ENCODE measurements around the gene GAS7. TPM values are rescaled to one million over a fixed set of nuclear protein-coding genes. Genes with fewer than 3 reads are reported as not detected.

Gene GAS7
- total RNA-seq, 1 donor from 2014 or later: 78.0 TPM

DNA sequence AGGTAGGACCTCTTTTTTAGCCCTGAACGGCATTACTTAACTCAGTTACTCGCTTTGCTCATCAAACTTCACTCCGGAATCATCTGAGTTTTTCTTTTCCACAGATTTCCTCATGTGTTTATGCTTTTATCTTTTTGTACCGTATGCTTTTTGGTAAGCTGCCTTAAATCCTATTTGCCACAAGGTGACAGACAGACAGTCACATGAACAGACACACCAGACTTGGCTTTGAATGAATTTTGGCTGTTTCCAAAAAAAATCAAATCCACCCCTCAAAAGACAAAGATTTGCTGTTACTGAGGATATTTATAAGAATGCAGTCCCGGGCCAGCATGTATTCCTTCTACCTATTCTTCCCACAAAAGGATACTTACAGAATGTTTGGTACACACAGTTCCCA lies 10.9 kb downstream of the GAS7 start:
- Histone ChIP-seq H3K4me1 (no peaks in the 10 kb centered on the region), H3K4me3 (no peak overlapping the region), H3K27me3 (no peaks in the 10 kb centered on the region), H3K27ac (no peak overlapping the region), H3K36me3 (no peaks in the 10 kb centered on the region), H3K9me3 (no peaks in the 10 kb centered on the region)
- no peak for DNase-seq (ENCODE audit: low spot score in 2 of 2)
- TF ChIP-seq, protein P1, sequence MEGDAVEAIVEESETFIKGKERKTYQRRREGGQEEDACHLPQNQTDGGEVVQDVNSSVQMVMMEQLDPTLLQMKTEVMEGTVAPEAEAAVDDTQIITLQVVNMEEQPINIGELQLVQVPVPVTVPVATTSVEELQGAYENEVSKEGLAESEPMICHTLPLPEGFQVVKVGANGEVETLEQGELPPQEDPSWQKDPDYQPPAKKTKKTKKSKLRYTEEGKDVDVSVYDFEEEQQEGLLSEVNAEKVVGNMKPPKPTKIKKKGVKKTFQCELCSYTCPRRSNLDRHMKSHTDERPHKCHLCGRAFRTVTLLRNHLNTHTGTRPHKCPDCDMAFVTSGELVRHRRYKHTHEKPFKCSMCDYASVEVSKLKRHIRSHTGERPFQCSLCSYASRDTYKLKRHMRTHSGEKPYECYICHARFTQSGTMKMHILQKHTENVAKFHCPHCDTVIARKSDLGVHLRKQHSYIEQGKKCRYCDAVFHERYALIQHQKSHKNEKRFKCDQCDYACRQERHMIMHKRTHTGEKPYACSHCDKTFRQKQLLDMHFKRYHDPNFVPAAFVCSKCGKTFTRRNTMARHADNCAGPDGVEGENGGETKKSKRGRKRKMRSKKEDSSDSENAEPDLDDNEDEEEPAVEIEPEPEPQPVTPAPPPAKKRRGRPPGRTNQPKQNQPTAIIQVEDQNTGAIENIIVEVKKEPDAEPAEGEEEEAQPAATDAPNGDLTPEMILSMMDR (IDR thresholded peaks at IDR 0.05): no peak
- intact Hi-C loops (cut with DNase I): no loop called here

DNA sequence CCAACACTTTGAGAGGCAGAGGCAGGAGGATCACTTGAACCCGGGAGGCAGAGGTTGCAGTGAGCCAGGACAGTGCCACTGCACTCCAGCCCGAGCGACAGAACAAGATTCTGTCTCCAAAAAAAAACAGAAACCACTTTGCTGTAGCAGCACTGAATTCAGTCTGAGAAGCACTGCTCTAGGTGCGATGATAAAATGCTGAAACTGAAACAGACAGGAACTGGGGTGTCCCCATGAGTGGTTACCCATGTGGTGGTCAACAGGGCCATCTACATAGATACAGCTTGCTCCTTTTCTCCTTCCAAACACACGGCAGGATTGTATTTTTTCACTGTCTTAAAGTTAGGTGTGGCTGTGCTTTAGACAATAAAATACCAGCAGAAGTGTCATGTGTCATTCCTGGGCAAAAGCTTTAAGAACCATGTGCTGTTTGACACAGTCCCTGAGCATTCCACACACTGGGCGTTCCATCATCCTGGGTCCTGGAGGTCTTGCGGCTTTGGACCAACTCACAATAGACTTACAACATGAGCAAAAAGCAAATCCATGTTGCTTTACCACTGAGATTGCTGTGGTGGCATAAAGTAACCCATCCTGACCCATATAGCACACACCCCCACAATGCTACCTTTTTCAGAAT lies 11.5 kb downstream of the GAS7 start:
- Histone ChIP-seq H3K9me3 (no peaks in the 10 kb centered on the region), H3K4me1 (no peaks in the 10 kb centered on the region), H3K27ac (no peak overlapping the region), H3K4me3 (no peak overlapping the region), H3K27me3 (no peaks in the 10 kb centered on the region), H3K36me3 (no peaks in the 10 kb centered on the region)
- no peak for DNase-seq (ENCODE audit: low spot score in 2 of 2)
- TF ChIP-seq, protein P1 (IDR thresholded peaks at IDR 0.05): no peak
- intact Hi-C loops (cut with DNase I): no loop called here

DNA sequence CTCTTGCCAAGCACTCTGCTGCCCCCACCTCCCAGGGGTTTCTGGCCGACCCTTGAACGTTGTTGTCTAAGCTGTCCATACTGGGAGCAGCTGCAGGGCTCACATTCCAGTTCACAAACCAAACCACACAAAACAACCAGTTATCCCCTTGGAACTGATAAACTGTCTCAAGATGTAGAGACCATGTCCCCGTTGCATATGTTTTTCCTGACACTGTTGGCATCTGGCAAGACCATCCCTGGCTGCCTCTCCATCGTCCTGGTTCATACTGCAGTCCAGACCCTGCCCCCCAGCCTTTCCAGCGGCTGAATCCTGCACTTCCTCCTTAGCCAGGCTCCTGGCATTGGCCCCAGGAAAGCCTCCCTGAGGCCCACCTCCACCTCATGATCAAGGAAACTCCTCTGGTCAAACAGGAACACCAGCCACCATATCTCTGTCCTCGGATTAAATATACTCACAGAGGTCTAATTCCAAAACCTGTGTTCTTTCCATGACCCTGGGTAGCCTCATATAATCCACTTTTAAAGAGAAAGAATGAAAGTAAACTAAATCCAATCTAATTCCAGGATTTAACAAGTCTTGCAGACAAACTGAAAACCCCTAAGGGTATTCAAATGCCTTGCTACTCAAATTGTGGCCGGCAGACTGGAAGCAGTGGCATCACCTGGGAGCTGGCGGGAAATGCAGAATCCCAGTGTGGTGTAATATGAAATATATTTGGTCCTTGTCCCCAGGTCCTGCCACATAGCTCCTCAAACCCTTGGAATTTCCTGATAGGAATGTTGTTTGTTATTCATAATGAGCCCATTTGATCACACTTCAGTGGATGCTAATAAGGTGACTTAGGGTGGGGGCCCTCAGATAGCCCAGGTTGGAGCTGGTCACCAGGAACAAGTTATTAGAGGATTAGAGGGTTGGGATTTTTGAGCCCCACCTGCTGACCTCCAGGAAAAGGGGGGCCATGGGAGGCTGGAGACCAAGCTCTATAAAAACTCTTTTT lies 14.2 kb downstream of the GAS7 start:
- no peak for DNase-seq (ENCODE audit: low spot score in 2 of 2)
- no peak overlapping the region for H3K4me3 ChIP-seq
- H3K4me1 ChIP-seq: no peaks in the 10 kb centered on the region
- TF ChIP-seq, protein P1 (IDR thresholded peaks at IDR 0.05): no peak
- intact Hi-C loops (cut with DNase I): no loop called here
- no peaks in the 10 kb centered on the region for H3K27me3 ChIP-seq
- no peaks in the 10 kb centered on the region for H3K36me3 ChIP-seq
- H3K27ac ChIP-seq: no peak overlapping the region
- no peaks in the 10 kb centered on the region for H3K9me3 ChIP-seq

DNA sequence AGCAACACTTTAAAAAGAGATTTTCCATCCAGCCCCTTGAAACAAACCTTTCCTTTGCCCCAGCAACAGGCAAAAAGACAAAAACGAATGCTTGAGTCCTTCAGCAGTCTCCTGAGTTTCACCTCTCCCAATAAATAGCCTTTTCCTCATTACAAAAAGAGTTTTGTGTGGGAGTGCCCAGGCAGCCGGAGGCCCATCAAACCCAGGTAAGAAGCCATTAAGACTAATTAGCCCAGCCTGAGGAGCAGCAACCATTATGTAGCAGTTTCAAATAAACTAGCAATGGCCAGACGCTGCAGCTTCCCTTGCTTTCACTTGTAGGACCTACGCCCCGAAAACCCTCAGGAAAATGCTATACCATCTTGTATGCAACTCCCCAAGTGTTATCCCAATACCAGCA lies 15.6 kb downstream of the GAS7 start:
- no peaks in the 10 kb centered on the region for H3K9me3 ChIP-seq
- no peaks in the 10 kb centered on the region for H3K27me3 ChIP-seq
- H3K36me3 ChIP-seq: no peaks in the 10 kb centered on the region
- no peak for DNase-seq (ENCODE audit: low spot score in 2 of 2)
- no peak overlapping the region for H3K4me3 ChIP-seq
- no peaks in the 10 kb centered on the region for H3K4me1 ChIP-seq
- intact Hi-C loops (cut with DNase I): no loop called here
- H3K27ac ChIP-seq: no peak overlapping the region
- TF ChIP-seq, protein P1 (IDR thresholded peaks at IDR 0.05): no peak

DNA sequence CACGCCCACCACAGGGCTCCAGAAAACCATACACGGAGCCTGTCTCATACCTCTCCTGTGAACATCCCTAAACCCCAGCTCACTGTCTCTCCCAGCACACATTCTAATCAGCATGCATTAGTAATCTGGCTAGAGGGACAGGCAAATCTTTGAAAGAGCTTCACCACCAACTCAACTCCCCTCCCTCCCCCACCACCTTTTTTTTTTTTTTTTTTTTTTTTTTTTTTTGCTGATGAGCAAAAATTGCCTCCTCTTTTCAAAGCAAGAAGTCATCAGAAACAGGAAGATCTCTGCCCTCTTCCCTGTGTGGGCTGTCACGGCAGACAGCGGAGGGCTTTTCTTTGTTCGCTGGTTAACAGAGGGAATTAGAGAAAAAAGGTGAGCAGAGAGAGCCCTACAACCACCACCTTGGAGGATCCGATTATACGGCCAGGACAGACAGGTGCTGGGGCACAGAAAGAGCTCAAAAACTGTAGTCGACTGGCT lies 19.9 kb downstream of the GAS7 start:
- H3K4me1 ChIP-seq: no peaks in the 10 kb centered on the region
- H3K27me3 ChIP-seq: no peaks in the 10 kb centered on the region
- no peaks in the 10 kb centered on the region for H3K36me3 ChIP-seq
- TF ChIP-seq, protein P1 (IDR thresholded peaks at IDR 0.05): no peak
- DNase-seq (ENCODE audit: low spot score in 2 of 2): no peak
- intact Hi-C loops (cut with DNase I): no loop called here
- no peak overlapping the region for H3K27ac ChIP-seq
- H3K4me3 ChIP-seq: no peak overlapping the region
- H3K9me3 ChIP-seq: no peaks in the 10 kb centered on the region

All from ascending aorta (tissue), 2 donors.